Tibial nerve (tissue), 4 donors: ENCODE measurements around the gene RAB4B. TPM values are rescaled to one million over a fixed set of nuclear protein-coding genes. Genes with fewer than 3 reads are reported as not detected.
A peak's percentile ranks its signal among the peaks of the same experiment; 100 is the strongest.
"Not testable (repeated sequence)": the region's sequence is repeated elsewhere in the genome, so short reads cannot be mapped to it uniquely, and the experiment has no call there.

Source experiments
- DNase-seq, 2 donors: peaks; one replicate each; pipeline ENCODE4 v3.0.0-alpha.2; 2019; ENCODE audit warnings: low spot score in 2 of 2
- H3K27ac ChIP-seq, 4 donors: fragments of 200-600 bp; sonication (generic) in 3 of 4; one replicate each; pipeline ENCODE4 v1.5.1; 2017 to 2019; ENCODE audit warnings: mild to moderate bottlenecking in 1 of 4
- H3K27me3 ChIP-seq, 2 donors: fragments of 200-600 bp; sonication (generic) in 1 of 2; one replicate each; pipeline versions ENCODE4 v1.5.1 to v1.6.0; 2017 to 2019
- H3K36me3 ChIP-seq, 3 donors: fragments of 200-600 bp; sonication (generic); one replicate each; pipeline ENCODE4 v1.5.1; 2018 to 2019
- H3K4me1 ChIP-seq, 4 donors: fragments of 200-600 bp; sonication (generic) in 3 of 4; one replicate each; pipeline ENCODE4 v1.5.1; 2017 to 2019
- H3K4me3 ChIP-seq, 4 donors: fragments of 200-600 bp; sonication (generic) in 3 of 4; one replicate each; pipeline ENCODE4 v1.5.1; 2017 to 2019; ENCODE audit warnings: mild to moderate bottlenecking in 1 of 4, moderate library complexity in 1 of 4
- H3K9me3 ChIP-seq, 4 donors: fragments of 200-600 bp; sonication (generic) in 3 of 4; one replicate each; pipeline ENCODE4 v1.5.1; 2017 to 2019
- EP300 ChIP-seq, 2 donors: sonication (generic); formaldehyde crosslinking; IDR thresholded peaks; one replicate each; pipeline ENCODE4 v1.6.1; 2017; ENCODE audit warnings: antibody characterized with exemption in 2 of 2, mild to moderate bottlenecking in 1 of 2
- POLR2A ChIP-seq, 2 donors: fragments of 450-650 bp; IDR thresholded peaks; one replicate each; pipeline ENCODE4 v1.6.1; 2017; ENCODE audit warnings: antibody characterized with exemption in 2 of 2, mild to moderate bottlenecking in 2 of 2, moderate library complexity in 2 of 2
- WGBS, 2 donors: methylation state at CpG; one replicate each; pipeline ENCODE4 v1.1.5; 2018; 5-methylcytosine and 5-hydroxymethylcytosine counted together
- total RNA-seq, 4 donors: library from RNA; depleted of rRNA; stranded (reverse); fragments of >200 nt; gene quantifications; one replicate each; pipeline ENCODE4 v1.1.0, GENCODE V29; 2016
- TF ChIP-seq, protein P1 (sequence below), 5 experiments: fragments of 200-600 bp in 3 of 5; fragments of 450-650 bp in 2 of 5; sonication (generic) in 3 of 5; IDR thresholded peaks; one replicate each; pipeline ENCODE4 v1.5.1; 2016 to 2019; ENCODE audit warnings: antibody characterized with exemption in 5 of 5, mild to moderate bottlenecking in 3 of 5, moderate library complexity in 2 of 5

Gene RAB4B
- total RNA-seq, 4 donors from 2014 or later: 38.3 to 66.6 (median 52.0) TPM

DNA sequence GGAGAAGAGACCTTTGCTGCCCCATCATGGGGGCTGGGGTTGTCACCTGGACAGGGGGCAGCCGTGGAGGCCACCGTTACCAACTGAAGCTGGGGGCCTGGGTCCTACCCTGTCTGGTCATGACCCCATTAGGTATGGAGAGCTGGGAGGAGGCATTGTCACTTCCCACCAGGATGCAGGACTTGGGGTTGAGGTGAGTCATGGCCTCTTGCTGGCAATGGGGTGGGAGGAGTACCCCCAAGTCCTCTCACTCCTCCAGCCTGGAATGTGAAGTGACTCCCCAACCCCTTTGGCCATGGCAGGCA is 29.9 kb downstream of the RAB4B start:
- DNase-seq: no peak
- TF ChIP-seq, protein P1, sequence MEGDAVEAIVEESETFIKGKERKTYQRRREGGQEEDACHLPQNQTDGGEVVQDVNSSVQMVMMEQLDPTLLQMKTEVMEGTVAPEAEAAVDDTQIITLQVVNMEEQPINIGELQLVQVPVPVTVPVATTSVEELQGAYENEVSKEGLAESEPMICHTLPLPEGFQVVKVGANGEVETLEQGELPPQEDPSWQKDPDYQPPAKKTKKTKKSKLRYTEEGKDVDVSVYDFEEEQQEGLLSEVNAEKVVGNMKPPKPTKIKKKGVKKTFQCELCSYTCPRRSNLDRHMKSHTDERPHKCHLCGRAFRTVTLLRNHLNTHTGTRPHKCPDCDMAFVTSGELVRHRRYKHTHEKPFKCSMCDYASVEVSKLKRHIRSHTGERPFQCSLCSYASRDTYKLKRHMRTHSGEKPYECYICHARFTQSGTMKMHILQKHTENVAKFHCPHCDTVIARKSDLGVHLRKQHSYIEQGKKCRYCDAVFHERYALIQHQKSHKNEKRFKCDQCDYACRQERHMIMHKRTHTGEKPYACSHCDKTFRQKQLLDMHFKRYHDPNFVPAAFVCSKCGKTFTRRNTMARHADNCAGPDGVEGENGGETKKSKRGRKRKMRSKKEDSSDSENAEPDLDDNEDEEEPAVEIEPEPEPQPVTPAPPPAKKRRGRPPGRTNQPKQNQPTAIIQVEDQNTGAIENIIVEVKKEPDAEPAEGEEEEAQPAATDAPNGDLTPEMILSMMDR (IDR thresholded peaks at IDR 0.05): no peak
- TF ChIP-seq POLR2A (IDR thresholded peaks at IDR 0.05) (no peak), EP300 (IDR thresholded peaks at IDR 0.05) (no peak)
- H3K36me3 ChIP-seq: peaks cover 4 to 32% (median 7%) of the 10 kb centered on the region in 3 donors
- H3K27me3 ChIP-seq: no peaks in the 10 kb centered on the region
- no peaks in the 10 kb centered on the region for H3K9me3 ChIP-seq
- peaks cover 0 to 92% (median 77%) of the 10 kb centered on the region in 4 donors for H3K4me1 ChIP-seq
- H3K4me3 ChIP-seq: no peak overlapping the region
- H3K27ac ChIP-seq: peak overlapping the region in 2 of 4 donors; percentile 97 to 98
- WGBS, 2 donors: 89% methylated on average over 2 of the region's 2 CpGs; no CpG with 5 or more reads in 1 of the 2 donors

DNA sequence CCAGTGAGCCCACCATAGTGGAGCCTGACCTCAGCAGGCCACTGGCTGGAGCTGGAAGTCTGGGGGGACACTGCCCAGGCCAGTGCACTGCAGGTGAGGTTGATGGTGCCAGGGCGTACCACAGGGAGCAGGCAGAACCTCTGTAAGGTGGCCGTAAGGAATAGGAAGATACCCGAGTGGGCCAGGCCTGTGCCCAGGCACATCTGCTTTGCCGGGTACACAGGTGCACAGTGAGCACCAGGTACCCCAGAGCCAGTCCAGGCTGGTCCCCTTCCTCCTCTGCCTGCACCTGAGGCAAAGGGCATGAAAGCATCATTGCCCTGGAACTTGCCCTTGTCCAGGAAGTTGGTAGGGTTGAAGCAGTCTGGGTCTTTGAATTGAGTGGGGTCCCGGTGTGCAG is 30.4 kb downstream of the RAB4B start:
- TF ChIP-seq POLR2A (IDR thresholded peaks at IDR 0.05) (no peak), EP300 (IDR thresholded peaks at IDR 0.05) (no peak)
- TF ChIP-seq, protein P1 (IDR thresholded peaks at IDR 0.05): no peak
- no peaks in the 10 kb centered on the region for H3K9me3 ChIP-seq
- no peak overlapping the region for H3K4me3 ChIP-seq
- no peaks in the 10 kb centered on the region for H3K27me3 ChIP-seq
- H3K27ac ChIP-seq: peak overlapping the region in 2 of 4 donors; percentile 97 to 98
- peaks cover 0 to 92% (median 74%) of the 10 kb centered on the region in 4 donors for H3K4me1 ChIP-seq
- 83 to 85% methylated on average over 4 to 5 of the region's 5 CpGs for WGBS, 2 donors
- H3K36me3 ChIP-seq: peaks cover 4 to 32% (median 7%) of the 10 kb centered on the region in 3 donors
- DNase-seq: no peak

DNA sequence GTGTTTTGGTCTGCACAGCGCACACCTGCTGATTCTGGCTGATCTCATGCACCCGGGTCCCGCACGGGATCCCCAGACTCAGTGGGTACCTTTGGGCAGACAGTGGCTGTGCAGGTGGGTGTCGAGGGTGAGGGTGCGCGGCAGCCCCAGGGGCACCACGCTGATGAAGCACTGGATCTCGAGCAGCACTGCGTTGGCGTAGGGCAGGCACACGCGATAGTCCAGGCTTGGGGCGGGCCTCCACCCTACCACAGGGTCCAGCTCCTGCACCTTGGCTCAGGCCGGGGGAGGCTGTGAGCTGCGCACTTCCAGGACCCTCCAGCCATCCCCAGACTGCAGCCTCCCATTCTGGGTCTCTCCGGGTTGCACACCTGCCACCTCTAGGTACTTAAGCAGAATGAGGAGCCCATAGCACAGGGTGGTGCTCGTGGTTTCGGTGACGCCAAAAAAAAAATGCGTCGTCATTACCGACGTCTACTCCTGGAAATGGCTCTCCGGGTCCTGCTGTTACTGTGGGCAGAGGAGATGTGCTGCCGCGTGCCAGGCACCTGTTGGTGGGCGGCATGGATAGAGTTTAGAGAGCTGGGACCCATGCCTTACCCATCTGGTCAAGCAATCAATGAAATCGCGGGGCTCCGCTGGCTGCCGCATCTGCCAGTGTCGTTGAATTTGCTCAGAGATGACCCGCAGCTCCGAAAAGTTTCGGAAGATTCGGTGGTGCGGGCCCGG is 31.5 kb downstream of the RAB4B start:
- Histone ChIP-seq H3K36me3 (peaks cover 4 to 29% (median 7%) of the 10 kb centered on the region in 3 donors), H3K27me3 (no peaks in the 10 kb centered on the region), H3K9me3 (no peaks in the 10 kb centered on the region), H3K4me1 (peaks cover 0 to 92% (median 65%) of the 10 kb centered on the region in 4 donors), H3K27ac (peak overlapping the region in 2 of 4 donors; percentile 85 to 89), H3K4me3 (peak overlapping the region in 3 of 4 donors; percentile 32 to 54 (median 35))
- WGBS, 2 donors: 92 to 93% methylated on average over 29 to 39 of the region's 39 CpGs
- no peak for DNase-seq
- TF ChIP-seq, protein P1 (IDR thresholded peaks at IDR 0.05): no peak
- no peak for TF ChIP-seq EP300 (IDR thresholded peaks at IDR 0.05)
- no peak for TF ChIP-seq POLR2A (IDR thresholded peaks at IDR 0.05)

DNA sequence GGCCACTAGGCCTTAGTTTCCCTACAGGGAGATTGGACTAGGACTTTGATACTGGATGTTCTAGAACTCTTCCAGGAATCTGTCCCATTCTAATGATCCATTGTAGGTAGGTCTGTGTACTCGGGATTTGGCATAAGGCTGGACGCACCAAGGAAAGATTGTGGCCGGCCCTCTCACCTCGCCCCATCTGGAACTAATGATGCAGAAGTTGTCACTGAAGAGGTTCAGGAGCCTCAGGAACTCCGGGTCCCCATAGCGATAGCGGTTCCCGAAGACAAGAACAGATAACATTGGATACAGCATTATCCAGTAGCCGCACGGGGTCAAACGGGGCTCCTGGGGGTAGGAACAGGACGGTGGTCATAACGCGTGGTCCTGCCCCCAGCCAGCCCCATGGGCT is 32.1 kb downstream of the RAB4B start:
- Histone ChIP-seq H3K27ac (peak overlapping the region; percentile 36 to 89 (median 79)), H3K9me3 (no peaks in the 10 kb centered on the region), H3K27me3 (no peaks in the 10 kb centered on the region), H3K36me3 (peaks cover 4 to 27% (median 7%) of the 10 kb centered on the region in 3 donors), H3K4me1 (peaks cover 0 to 88% (median 58%) of the 10 kb centered on the region in 4 donors), H3K4me3 (peak overlapping the region; percentile 32 to 54 (median 39))
- WGBS, 2 donors: 45 to 60% methylated on average over 10 to 14 of the region's 14 CpGs
- no peak for DNase-seq
- TF ChIP-seq, protein P1 (IDR thresholded peaks at IDR 0.05): no peak
- TF ChIP-seq EP300 (IDR thresholded peaks at IDR 0.05) (no peak), POLR2A (IDR thresholded peaks at IDR 0.05) (no peak)

DNA sequence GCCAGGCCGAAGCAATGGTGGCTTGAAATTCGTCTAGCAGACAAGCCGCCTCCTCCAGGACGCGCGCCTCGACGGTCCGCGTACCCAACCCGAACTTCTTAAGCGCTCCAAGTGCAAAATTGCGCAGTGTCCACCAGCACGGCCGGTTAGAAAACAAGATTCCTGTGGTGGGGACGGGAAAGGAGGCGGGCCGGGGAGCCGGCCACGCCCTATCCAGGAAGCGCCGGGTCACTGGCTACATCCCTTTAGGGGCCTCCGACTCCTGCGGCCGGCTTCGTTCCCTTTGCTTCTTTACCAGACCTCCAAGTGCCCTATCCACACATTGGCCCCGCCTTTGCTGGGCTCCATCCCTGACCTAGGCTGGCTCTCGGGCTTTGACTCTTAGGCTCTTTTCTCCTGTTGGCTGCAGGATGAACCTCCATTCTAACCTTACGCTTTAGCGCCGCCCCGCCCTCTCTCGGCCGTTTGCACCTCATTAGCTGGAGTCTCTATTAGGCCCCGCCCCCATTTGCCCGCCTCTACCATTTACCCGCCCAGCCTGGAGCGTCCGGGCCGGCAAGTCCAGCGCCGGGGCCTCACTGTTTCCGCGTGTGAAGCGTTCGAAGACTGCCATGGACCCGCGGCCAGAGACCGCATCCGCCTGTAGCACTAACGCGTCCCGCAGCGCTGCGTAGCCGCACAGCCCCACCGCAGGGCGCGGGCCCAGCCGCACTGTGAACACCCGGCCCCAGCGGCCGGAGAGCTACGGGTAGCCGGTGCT is 32.8 kb downstream of the RAB4B start:
- peak overlapping the region; percentile 32 to 54 (median 39) for H3K4me3 ChIP-seq
- WGBS, 2 donors: 3 to 4% methylated on average over 33 to 53 of the region's 65 CpGs
- peak; percentile 63 to 73 for DNase-seq
- H3K36me3 ChIP-seq: peaks cover 4 to 27% (median 7%) of the 10 kb centered on the region in 3 donors
- not testable (repeated sequence) for H3K27me3 ChIP-seq, H3K9me3 ChIP-seq
- peak overlapping the region; percentile 69 to 89 (median 79) for H3K27ac ChIP-seq
- peak in 1 of 2 donors; percentile 59 for TF ChIP-seq EP300 (IDR thresholded peaks at IDR 0.05)
- peaks cover 0 to 81% (median 52%) of the 10 kb centered on the region in 4 donors for H3K4me1 ChIP-seq
